GM21528 (cell line): ENCODE data around the gene AGPAT4.
"Not testable (repeated sequence)": the region's sequence is repeated elsewhere in the genome, so short reads cannot be mapped to it uniquely, and the experiment has no call there.

ENCODE experiments used
- ATAC-seq: cut with Tn5 transposase; IDR thresholded peaks from one replicate; pipeline ENCODE4 v1.9.1; 2021; ENCODE audit warnings: mild to moderate bottlenecking, moderate library complexity; ENCODE audit not compliant: unreplicated experiment, low FRiP score

Gene AGPAT4, protein sequence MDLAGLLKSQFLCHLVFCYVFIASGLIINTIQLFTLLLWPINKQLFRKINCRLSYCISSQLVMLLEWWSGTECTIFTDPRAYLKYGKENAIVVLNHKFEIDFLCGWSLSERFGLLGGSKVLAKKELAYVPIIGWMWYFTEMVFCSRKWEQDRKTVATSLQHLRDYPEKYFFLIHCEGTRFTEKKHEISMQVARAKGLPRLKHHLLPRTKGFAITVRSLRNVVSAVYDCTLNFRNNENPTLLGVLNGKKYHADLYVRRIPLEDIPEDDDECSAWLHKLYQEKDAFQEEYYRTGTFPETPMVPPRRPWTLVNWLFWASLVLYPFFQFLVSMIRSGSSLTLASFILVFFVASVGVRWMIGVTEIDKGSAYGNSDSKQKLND

GRCh38 chr6:161273752-161274487, at the start of gene AGPAT4:
TSS of gene AGPAT4 (minus strand) at chr6:161274061. CDS start at chr6:161232213, 41,848 bp downstream.
- ATAC-seq: peak; percentile 100

- ATAC-seq: no peak
These were observed 45.4 kb upstream of the AGPAT4 start for GRCh38 chr6:161319231-161319630.

GRCh38 chr6:161318456-161318855, 44.6 kb upstream of the AGPAT4 start:
- no peak for ATAC-seq

DNA sequence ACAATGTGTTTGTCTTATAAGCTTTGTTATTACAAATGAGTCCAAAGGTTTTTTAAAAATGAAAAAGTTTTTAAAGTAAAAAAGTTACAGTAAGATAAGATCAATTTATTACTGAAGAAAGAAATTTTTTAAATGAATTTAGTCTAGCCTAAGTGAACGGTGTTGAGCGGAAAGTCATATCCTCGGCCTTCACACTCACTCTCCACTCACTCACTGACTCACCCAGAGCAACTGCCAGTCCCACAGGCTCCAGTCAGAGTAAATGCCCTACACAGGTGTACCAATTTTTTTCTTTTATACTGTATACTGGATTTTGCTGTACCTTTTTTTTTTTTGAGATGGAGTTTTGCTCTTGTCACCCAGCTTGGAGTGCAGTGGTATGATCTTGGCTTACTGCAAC, 42.7 kb upstream of the AGPAT4 start:
- ATAC-seq: no peak

DNA sequence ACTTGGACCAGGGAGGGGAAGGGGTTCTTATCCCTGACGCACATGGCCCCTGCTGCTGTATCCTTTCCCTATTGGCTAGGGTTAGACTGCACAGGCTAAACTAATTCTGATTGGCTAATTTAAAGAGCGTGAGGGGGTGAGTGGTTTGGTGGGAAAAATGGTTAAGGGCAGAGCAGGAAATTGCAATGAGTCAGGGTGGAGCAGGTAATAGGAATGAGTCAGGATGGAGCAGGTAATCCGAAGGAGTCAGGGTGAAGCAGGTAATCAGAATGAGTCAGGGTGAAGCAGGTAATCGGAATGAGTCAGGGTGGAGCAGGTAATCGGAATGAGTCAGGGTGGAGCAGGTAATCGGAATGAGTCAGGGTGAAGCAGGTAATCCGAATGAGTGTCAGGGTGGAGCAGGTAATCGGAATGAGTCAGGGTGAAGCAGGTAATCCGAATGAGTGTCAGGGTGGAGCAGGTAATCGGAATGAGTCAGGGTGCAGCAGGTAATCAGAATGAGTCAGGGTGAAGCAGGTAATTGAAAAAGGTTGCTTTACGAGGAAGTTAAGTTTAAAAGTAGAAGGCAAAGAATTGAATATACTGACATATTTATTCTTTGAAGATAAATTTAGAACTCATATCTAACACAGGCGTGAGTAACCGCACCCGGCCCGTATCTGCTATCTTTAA, 41.5 kb upstream of the AGPAT4 start:
- not testable (repeated sequence) for ATAC-seq

DNA sequence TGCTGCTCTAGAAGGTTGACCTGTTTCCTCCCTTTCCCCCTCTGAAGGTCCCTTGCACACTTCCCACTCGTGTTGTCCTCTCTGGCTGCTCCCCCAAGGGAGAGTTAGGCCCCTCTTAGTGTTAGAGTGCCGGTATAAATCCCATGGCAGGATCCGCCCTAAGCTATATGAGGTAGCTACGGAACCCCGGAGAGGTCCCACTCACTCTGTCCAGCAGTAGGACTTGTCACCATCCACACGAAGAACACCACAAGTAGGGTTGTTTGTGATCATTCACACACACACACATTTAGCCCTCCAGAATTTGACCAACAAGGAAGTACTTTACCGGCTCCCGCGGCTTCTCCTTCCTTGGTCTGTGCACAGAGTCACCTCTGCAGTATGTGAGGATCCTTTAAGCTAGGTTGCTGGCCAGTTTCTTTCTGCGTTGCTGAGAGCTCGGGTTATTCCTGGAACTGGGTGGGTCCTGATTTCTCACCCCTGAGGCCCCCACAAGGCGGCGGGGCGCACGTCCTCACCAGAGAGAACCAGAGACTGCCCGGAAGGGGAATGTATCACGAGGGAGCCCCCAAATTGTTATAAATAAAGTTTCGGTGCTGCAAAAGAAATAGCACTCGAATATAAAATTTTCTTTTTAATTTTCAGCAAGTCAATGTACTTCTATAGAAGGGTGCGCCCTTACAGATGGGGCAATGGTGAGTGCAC, 40.8 kb upstream of the AGPAT4 start:
- not testable (repeated sequence) for ATAC-seq

DNA sequence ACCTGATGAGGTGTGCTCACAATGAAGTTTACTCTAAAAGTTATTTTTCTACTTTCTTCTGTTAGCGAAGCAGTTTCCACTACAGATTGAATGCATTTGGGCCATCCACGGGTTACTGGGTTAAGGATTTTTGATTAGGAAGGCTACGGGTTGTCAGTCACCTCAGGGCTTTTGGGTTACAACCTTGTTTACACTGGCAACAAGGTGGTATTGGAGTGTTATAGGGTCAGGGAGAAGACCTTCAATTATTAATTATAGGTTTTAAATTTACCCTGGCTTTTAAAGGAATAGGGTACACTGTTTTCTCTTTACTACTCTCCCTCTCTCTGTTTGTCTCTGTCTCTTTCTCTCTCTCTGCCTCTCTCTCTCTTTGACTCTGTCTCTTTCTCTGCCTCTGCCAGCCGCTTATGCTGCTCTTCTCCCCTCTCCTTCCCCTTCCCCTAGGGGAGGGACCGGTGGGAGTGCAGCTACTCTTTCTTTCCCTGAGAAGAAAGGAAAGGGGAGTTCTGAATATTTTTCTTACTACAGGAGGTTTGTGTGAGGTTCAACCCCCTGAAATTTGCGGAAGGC, 40.2 kb upstream of the AGPAT4 start:
- ATAC-seq: no peak

DNA sequence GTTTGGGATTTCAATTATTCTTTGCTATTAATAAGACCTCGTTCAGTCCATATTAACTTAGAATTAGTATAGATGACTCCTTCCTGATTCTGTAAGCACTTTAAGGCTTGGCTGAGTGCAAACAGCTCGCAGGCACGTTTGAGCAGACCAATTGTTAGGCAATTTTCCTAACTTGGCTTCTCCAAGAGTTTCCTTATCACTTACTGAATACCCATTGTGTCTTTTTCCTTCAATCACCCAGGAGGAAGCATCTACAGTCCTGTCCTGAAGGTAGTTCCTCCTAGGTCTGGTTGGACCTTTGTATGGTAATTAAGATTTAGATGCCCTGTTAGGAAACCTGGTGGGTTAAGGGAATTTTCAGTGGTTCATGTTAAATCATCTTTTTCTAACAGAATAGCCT, 39.6 kb upstream of the AGPAT4 start:
- ATAC-seq: not testable (repeated sequence)

DNA sequence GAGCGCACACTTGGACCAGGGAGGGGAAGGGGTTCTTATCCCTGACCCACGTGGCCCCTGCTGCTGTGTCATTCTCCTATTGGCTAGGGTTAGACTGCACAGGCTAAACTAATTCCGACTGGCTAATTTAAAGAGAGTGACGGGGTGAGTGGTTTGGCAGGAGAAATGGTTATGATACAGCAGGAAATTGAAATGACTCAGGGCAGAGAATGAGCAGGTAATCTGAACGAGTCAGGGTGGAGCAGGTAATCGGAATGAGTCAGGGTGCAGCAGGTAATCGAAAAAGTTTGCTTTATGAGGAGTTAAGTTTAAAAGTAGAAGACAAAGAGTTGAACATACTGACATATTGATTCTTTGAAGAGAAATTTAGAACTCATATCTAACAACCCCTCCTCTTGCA, 35.9 kb upstream of the AGPAT4 start:
- ATAC-seq: not testable (repeated sequence)

DNA sequence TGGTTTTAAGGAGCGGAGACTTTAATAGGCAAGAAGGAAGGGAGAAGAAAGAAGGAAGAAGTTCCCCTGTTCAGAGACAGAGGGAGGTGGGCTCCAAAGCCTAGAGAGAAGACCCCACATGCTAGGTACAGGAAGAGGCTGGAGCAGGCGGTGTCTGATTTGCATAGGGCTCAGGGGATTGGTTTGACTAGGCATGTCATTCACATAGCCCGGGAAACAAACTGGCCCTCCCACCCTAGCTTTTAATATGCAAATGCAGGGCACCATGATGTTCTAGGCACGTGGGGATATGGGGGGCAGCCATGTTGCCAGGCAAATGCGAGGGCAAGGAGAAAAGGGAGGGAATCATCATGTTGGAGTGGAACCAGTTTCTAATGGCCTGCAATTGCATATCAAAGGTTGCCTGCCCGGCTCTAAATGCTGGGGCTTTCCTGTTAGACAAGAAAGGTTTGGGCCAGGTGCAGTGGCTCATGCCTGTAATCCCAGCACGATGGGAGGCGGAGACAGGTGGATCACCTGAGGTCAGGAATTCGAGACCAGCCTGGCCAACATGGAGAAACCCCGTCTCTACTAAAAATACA, 34.3 kb upstream of the AGPAT4 start:
- no peak for ATAC-seq

DNA sequence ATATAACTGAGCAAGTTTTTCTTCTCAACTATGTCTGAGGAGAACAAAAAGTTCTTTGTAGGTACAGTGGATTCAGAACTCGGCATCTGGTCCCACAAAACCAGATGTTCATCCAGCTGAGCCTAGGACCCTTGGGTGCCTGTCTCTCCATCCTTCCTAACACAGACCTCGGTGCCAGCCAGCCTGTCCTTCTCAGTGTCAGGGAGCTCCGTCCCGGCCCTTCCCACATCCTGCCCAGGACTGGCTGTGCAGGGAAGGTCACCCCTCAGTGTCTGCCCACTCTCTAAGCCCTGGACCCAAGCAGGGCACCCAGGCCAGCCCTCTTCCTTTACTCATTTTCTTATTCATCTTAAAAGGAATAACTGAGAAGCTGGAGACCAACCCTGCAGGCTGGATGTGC, 32.0 kb upstream of the AGPAT4 start:
- no peak for ATAC-seq

- ATAC-seq: no peak
These were observed 29.9 kb upstream of the AGPAT4 start for GRCh38 chr6:161303628-161304340.

DNA sequence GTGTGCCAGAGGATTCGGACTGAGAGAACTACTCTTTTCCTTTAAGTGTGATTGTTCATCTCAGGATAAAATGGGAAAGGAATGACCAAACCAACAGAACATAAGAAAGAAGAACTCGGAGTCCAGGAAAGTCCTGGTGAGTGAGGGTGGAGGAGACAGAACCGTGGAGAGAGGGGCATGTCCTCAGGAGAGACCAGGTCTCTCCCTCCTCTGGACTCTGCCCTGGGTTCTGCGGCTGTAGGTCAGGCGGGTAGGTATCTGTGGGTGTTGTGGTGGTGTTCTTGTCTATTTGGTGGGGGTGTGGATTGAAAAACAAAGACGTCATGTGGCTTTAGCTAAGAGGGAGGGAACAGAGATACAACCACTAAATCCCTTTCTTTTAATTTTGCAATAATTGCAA, 29.1 kb upstream of the AGPAT4 start:
- no peak for ATAC-seq

DNA sequence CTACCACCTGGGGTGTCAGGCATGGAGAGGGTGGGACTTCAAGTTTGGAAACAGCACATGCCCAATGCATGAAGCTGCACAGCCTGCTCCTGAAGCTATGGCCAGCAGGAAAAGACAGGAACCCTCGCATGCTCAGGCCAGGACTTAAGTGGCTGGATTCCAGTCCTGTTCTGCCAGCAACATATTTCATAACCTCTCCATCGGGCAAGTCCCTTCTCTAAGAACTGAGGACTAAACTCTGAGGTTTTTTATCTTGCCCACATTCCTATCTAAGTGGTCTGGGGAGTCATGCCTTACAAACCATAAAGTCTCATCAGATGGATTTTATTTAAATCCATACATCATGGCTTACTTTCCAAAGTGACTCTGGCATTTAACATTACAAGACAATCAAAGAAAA, 27.5 kb upstream of the AGPAT4 start:
- no peak for ATAC-seq

- ATAC-seq: no peak
These were observed 27.0 kb upstream of the AGPAT4 start for GRCh38 chr6:161300823-161301222.

DNA sequence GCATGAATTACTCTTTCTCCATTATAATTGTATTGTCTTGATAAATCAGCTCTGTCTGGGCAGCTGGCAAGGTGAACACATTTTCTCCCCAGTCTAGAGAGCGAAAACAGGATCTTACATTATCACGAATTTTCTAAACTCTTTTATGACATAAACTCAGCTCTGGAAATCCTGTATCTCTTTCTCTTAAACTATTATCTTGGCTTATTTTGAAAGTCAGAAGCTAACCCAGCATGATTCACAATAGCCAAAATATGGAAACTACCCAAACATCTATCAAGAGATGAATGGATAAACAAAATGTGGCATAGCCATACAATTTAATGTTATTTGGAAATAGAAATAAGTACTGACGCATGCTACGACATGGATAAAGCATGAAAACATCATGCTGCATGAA, 25.9 kb upstream of the AGPAT4 start:
- no peak for ATAC-seq

DNA sequence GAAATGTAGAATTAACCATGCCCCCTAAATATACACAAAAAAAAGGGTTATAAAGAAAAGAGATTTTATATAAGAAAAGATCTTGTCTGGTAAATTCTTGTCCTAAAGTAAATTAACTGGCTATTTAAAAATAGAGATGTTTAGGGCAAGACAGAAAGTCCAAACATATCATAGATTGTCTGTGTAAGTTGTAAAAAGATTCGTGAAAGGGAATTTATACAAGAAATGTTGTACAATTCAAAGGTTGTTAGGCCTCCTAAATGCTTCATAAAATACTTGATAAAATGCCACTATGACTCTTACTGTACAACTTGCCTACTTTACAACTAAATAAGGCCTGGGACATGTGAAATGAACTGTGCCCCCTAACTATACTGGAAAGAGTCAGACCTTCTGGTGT, 21.9 kb upstream of the AGPAT4 start:
- no peak for ATAC-seq

DNA sequence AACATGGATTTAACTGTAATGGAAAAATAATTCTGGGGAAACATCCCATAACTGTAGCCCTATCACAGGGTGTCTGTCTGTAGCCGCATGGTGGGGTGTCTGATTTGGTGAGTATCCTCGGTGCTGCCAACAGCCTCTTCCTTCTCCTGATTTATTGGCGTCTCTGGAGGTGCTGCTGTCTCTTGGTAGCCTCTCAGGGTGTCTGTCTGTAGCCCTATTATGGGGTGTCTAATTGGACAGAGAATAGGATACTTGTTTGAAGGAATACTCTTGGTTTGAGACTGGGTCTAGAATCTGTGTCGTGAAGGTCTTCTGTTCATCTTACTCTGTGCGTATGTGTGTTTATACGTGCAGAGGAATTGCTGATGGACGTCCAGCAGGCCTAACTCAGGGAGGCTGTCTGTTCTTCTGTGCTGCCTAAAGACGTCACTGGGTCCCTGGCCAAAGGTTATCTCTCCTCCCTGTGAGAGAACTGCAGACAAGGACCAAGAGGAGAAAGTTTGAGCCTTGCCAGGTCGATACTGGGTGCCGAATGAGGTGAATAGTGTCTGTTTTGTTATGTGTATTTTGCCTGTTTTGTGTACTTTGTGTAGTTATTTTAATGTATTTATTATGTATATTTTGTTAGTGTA, 18.9 kb upstream of the AGPAT4 start:
- no peak for ATAC-seq

DNA sequence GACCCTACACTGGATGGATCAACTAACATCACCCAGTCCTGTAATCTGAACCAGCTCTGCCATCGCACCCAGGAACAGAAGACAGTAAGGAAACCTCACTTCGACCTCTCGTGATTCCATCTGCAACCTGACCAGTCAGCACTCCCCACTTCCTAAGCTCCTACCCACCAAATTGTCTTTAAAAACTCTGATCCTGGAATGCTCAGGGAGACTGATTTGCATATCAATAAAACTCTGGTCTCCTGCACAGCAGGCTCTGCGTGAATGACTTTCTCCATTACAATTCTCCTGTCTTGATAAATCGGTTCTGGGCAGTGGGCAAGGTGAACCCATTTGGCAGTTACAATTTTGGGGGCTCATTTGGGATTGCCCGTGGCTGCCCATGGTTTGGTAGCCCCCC, 18.3 kb upstream of the AGPAT4 start:
- no peak for ATAC-seq
